ENCODE results near the gene COPZ2. TPM values are rescaled to one million over a fixed set of nuclear protein-coding genes. Genes with fewer than 3 reads are reported as not detected.

COPZ2 gene
- total and polyA plus RNA-seq, 9 of the 15 experiments (the other 6 are each of a cell fraction or from before 2014, with no cell fraction given): 0.22 to 0.49 TPM; not detected in 7

- FAIRE-seq (no peak), ATAC-seq (no peak), DNase-seq (ENCODE audit: extremely low read depth in 1 of 4, low spot score in 3 of 4) (no peak)
- in situ Hi-C loops (cut with MboI) (loop anchor here (5.0 kb wide), 1 partner anchor 37 kb away; no protein-coding TSS in a partner anchor), intact Hi-C loops (cut with micrococcal nuclease) (no loop called here)
- CTCF ChIA-PET (ENCODE audit: low intra/inter-chr PET ratio): no interaction called here
- H3K79me2 ChIP-seq (ENCODE audit: control insufficient read depth, insufficient read depth, low read length): no peaks in the 10 kb centered on the region
- no peak overlapping the region for H2AFZ ChIP-seq (ENCODE audit: low read depth, low read length)
- H3K27me3 ChIP-seq (ENCODE audit: control insufficient read depth in 2 of 2, insufficient read depth in 2 of 2, low read length in 2 of 2): no peaks in the 10 kb centered on the region
- no peaks in the 10 kb centered on the region for H3K9me3 ChIP-seq (replicated peaks; ENCODE audit: control insufficient read depth, insufficient read depth, low read depth, low read length)
- H3K9ac ChIP-seq (ENCODE audit: insufficient read depth in 1 of 2, low read depth in 2 of 2, low read length in 2 of 2): no peak overlapping the region
- BruUV-seq (replicated peaks): no TSS peak
- no peak overlapping the region for H3K4me3 ChIP-seq
- peaks cover 75% of the 10 kb centered on the region for H3K36me3 ChIP-seq (ENCODE audit: control insufficient read depth, insufficient read depth, low read length)
- POLR2A ChIA-PET: interaction anchor here (0.6 to 2.5 kb wide), 7 partner anchors 9 to 430 kb away, joined by 3 to 15 read pairs (median 4); partner anchors contain the start of gene NFE2L1
- H3K27ac ChIP-seq (ENCODE audit: extremely low read depth, low read depth, low read length): no peak overlapping the region; the same call in 2 of the 3 replicates
- peaks cover 0 to 7% of the 10 kb centered on the region in 2 experiments; a peak in 2 of 5 replicates for H3K4me1 ChIP-seq (replicated peaks in 1 of 2; ENCODE audit: control insufficient read depth in 2 of 2, insufficient read depth in 2 of 2, low read length in 2 of 2)
- no peak overlapping the region for H3K4me2 ChIP-seq (ENCODE audit: insufficient read depth, low read length)
- no peaks in the 10 kb centered on the region for H3K9me1 ChIP-seq (ENCODE audit: control insufficient read depth, insufficient read depth, low read length)
- 77% methylated on average over 3 of the region's 3 CpGs for whole genome bisulfite sequencing (ENCODE audit: insufficient coverage, low coverage, missing lambda C conversion rate)
- H4K20me1 ChIP-seq (replicated peaks; ENCODE audit: control insufficient read depth, insufficient read depth, low read length): peaks cover 3% of the 10 kb centered on the region; the same call in 1 of the 2 replicates
- TF ChIP-seq DACH1 (IDR thresholded peaks at IDR 0.05; ENCODE audit: partially characterized antibody) (no peak), CBX2 (IDR thresholded peaks at IDR 0.05; ENCODE audit: insufficient read depth, low read length, poor library complexity, severe bottlenecking) (no peak), ZBTB11 (CRISPR knock-in tag; IDR thresholded peaks at IDR 0.05) (no peak), THRAP3 (IDR thresholded peaks at IDR 0.05; ENCODE audit: borderline replicate concordance) (no peak), TARDBP (IDR thresholded peaks at IDR 0.05) (no peak), HNRNPH1 (optimal IDR thresholded peaks at IDR 0.05; ENCODE audit: low read depth, low read length) (no peak), SNIP1 (IDR thresholded peaks at IDR 0.05; ENCODE audit: low read depth) (no peak), BRF2 (IDR thresholded peaks at IDR 0.05; ENCODE audit: borderline replicate concordance, insufficient read depth, insufficient read length) (no peak)
- TF ChIP-seq, protein P1, sequence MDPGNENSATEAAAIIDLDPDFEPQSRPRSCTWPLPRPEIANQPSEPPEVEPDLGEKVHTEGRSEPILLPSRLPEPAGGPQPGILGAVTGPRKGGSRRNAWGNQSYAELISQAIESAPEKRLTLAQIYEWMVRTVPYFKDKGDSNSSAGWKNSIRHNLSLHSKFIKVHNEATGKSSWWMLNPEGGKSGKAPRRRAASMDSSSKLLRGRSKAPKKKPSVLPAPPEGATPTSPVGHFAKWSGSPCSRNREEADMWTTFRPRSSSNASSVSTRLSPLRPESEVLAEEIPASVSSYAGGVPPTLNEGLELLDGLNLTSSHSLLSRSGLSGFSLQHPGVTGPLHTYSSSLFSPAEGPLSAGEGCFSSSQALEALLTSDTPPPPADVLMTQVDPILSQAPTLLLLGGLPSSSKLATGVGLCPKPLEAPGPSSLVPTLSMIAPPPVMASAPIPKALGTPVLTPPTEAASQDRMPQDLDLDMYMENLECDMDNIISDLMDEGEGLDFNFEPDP (CRISPR knock-in tag; IDR thresholded peaks at IDR 0.05): no peak
- TF ChIP-seq, protein P2, sequence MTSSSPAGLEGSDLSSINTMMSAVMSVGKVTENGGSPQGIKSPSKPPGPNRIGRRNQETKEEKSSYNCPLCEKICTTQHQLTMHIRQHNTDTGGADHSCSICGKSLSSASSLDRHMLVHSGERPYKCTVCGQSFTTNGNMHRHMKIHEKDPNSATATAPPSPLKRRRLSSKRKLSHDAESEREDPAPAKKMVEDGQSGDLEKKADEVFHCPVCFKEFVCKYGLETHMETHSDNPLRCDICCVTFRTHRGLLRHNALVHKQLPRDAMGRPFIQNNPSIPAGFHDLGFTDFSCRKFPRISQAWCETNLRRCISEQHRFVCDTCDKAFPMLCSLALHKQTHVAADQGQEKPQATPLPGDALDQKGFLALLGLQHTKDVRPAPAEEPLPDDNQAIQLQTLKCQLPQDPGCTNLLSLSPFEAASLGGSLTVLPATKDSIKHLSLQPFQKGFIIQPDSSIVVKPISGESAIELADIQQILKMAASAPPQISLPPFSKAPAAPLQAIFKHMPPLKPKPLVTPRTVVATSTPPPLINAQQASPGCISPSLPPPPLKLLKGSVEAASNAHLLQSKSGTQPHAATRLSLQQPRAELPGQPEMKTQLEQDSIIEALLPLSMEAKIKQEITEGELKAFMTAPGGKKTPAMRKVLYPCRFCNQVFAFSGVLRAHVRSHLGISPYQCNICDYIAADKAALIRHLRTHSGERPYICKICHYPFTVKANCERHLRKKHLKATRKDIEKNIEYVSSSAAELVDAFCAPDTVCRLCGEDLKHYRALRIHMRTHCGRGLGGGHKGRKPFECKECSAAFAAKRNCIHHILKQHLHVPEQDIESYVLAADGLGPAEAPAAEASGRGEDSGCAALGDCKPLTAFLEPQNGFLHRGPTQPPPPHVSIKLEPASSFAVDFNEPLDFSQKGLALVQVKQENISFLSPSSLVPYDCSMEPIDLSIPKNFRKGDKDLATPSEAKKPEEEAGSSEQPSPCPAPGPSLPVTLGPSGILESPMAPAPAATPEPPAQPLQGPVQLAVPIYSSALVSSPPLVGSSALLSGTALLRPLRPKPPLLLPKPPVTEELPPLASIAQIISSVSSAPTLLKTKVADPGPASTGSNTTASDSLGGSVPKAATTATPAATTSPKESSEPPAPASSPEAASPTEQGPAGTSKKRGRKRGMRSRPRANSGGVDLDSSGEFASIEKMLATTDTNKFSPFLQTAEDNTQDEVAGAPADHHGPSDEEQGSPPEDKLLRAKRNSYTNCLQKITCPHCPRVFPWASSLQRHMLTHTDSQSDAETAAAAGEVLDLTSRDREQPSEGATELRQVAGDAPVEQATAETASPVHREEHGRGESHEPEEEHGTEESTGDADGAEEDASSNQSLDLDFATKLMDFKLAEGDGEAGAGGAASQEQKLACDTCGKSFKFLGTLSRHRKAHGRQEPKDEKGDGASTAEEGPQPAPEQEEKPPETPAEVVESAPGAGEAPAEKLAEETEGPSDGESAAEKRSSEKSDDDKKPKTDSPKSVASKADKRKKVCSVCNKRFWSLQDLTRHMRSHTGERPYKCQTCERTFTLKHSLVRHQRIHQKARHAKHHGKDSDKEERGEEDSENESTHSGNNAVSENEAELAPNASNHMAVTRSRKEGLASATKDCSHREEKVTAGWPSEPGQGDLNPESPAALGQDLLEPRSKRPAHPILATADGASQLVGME (CRISPR knock-in tag; IDR thresholded peaks at IDR 0.05): no peak
Measured at GRCh38 chr17:48064638-48065037, 27.0 kb upstream of the COPZ2 start.

All from K562 (cell line).